Loucy (cell line): ENCODE data around the gene CAB39.

Experiments
- H2AFZ ChIP-seq: fragments of 200-600 bp; sonication (generic); 2 replicates; pipeline ENCODE4 v1.6.0; 2016; ENCODE audit warnings: antibody characterized with exemption, mild to moderate bottlenecking, low read length, moderate library complexity
- H3F3A ChIP-seq: fragments of 200-600 bp; 2 replicates; pipeline ENCODE4 v1.6.0; 2016; ENCODE audit warnings: antibody characterized with exemption, low read depth, mild to moderate bottlenecking
- H3K27me3 ChIP-seq: fragments of 200-600 bp; sonication (generic); 2 replicates; pipeline ENCODE4 v1.6.1; 2014; ENCODE audit warnings: low read length, mild to moderate bottlenecking; ENCODE audit not compliant: insufficient read depth, poor library complexity, severe bottlenecking
- H3K36me3 ChIP-seq: fragments of 200-600 bp; sonication (generic); 2 replicates; pipeline ENCODE4 v1.6.1; 2016; ENCODE audit warnings: low read length; ENCODE audit not compliant: insufficient read depth
- H3K4me1 ChIP-seq: fragments of 200-600 bp; sonication (generic); 2 replicates; pipeline ENCODE4 v1.5.1; 2014; ENCODE audit warnings: low read length, mild to moderate bottlenecking; ENCODE audit not compliant: insufficient read depth, poor library complexity, severe bottlenecking
- H3K4me2 ChIP-seq: fragments of 200-600 bp; sonication (generic); 2 replicates; pipeline ENCODE4 v1.6.0; 2014; ENCODE audit warnings: antibody characterized with exemption, low read length, low read depth, mild to moderate bottlenecking; ENCODE audit not compliant: poor library complexity, severe bottlenecking
- H3K4me3 ChIP-seq: fragments of 200-600 bp; sonication (generic); 2 replicates; pipeline ENCODE4 v1.5.1; 2014; ENCODE audit warnings: low read length, mild to moderate bottlenecking, mixed read lengths; ENCODE audit not compliant: poor library complexity, severe bottlenecking
- H3K79me2 ChIP-seq: fragments of 200-600 bp; sonication (generic); 2 replicates; pipeline ENCODE4 v1.6.1; 2014; ENCODE audit warnings: low read length; ENCODE audit not compliant: insufficient read depth
- H3K9ac ChIP-seq: fragments of 200-600 bp; sonication (generic); 2 replicates; pipeline ENCODE4 v1.6.0; 2014; ENCODE audit warnings: mild to moderate bottlenecking, low read depth, low read length, moderate library complexity; ENCODE audit not compliant: poor library complexity, severe bottlenecking
- H3K9me2 ChIP-seq: fragments of 200-600 bp; sonication (generic); replicated peaks from 2 replicates; pipeline ENCODE4 v1.6.1; 2016; ENCODE audit warnings: low read depth, low read length, mixed read lengths
- H3K9me3 ChIP-seq: fragments of 200-600 bp; sonication (generic); 2 replicates; pipeline ENCODE4 v1.6.1; 2014; ENCODE audit warnings: mild to moderate bottlenecking, antibody characterized with exemption, low read length, low read depth; ENCODE audit not compliant: insufficient read depth
- H4K20me1 ChIP-seq: fragments of 200-600 bp; sonication (generic); 2 replicates; pipeline ENCODE4 v1.6.0; 2014; ENCODE audit warnings: antibody characterized with exemption, low read length, mild to moderate bottlenecking; ENCODE audit not compliant: insufficient read depth, poor library complexity, severe bottlenecking
- EZH2phosphoT487 ChIP-seq: fragments of 200-600 bp; IDR thresholded peaks from 2 replicates; pipeline ENCODE4 v1.6.1; 2018; ENCODE audit warnings: antibody characterized with exemption, mild to moderate bottlenecking, moderate library complexity, borderline replicate concordance
- TF ChIP-seq, protein P1 (sequence below): fragments of 200-600 bp; sonication (generic); conservative IDR thresholded peaks from 2 replicates; pipeline ENCODE4 v1.5.1; 2014; ENCODE audit warnings: mild to moderate bottlenecking, antibody characterized with exemption, low read length

The CAB39 gene

DNA sequence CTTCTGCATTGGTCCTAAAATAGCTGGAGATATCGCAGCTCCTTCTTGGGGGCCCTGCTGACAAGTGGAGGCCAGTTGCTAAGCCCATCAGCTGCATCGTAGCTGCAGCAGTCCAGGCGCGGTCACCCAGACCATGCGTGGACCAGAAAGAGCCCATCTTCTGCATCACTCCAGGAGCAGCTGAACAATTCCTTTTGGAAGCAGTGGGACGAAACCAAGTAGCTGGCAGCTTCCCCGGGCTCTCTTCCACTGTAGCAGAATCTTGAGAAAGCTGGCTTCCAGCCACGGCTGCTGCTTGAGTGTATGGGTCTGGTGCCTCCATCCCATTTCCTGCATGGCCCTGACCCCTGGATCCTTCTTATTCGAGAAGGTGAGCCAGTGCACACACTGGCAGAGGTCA, 22.2 kb upstream of the CAB39 start:
- Histone ChIP-seq H3F3A (no peaks in the 10 kb centered on the region), H4K20me1 (no peaks in the 10 kb centered on the region), H3K36me3 (no peaks in the 10 kb centered on the region), H2AFZ (no peak overlapping the region), H3K4me1 (no peaks in the 10 kb centered on the region), H3K9me3 (no peaks in the 10 kb centered on the region), H3K79me2 (no peaks in the 10 kb centered on the region), H3K4me2 (no peak overlapping the region), H3K9me2 (no peaks in the 10 kb centered on the region), H3K4me3 (no peak overlapping the region), H3K9ac (no peak overlapping the region), H3K27me3 (no peaks in the 10 kb centered on the region)
- no peak for TF ChIP-seq EZH2phosphoT487
- TF ChIP-seq, protein P1, sequence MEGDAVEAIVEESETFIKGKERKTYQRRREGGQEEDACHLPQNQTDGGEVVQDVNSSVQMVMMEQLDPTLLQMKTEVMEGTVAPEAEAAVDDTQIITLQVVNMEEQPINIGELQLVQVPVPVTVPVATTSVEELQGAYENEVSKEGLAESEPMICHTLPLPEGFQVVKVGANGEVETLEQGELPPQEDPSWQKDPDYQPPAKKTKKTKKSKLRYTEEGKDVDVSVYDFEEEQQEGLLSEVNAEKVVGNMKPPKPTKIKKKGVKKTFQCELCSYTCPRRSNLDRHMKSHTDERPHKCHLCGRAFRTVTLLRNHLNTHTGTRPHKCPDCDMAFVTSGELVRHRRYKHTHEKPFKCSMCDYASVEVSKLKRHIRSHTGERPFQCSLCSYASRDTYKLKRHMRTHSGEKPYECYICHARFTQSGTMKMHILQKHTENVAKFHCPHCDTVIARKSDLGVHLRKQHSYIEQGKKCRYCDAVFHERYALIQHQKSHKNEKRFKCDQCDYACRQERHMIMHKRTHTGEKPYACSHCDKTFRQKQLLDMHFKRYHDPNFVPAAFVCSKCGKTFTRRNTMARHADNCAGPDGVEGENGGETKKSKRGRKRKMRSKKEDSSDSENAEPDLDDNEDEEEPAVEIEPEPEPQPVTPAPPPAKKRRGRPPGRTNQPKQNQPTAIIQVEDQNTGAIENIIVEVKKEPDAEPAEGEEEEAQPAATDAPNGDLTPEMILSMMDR: no peak

DNA sequence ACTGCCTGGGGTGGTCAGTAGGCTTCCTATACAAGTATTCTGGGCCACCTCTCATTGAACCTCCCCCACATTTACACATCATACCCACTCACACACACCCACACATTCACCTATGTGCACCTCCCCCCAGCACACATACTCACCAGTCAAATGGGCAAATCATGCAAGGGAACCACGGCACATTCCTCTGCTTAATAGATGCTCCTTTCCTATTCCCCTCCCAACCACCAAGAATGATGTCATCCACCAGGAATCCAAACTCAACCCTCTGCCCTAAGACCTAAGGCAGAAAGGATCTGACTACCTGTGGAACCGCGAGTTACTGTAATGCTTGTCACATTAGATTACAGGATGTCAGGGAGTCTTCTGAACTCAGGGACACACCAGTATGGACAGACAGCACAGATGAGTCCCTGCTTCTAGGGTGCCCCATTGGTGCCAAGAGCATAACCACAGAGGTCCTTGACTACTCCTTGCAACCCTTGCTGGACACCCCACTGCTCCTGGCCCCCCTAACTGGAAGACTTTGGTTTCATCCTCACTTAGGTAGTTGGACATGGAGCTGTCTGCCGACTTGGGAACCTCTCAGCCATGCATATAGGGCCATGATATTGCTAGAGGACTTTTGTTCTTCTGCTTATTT, 21.5 kb upstream of the CAB39 start:
- Histone ChIP-seq H3K4me3 (no peak overlapping the region), H2AFZ (no peak overlapping the region), H3K4me1 (no peaks in the 10 kb centered on the region), H3K36me3 (no peaks in the 10 kb centered on the region), H3K9ac (no peak overlapping the region), H3K4me2 (no peak overlapping the region), H3K79me2 (no peaks in the 10 kb centered on the region), H4K20me1 (no peaks in the 10 kb centered on the region), H3K9me2 (no peaks in the 10 kb centered on the region), H3F3A (no peaks in the 10 kb centered on the region), H3K9me3 (no peaks in the 10 kb centered on the region), H3K27me3 (no peaks in the 10 kb centered on the region)
- TF ChIP-seq, protein P1: no peak
- TF ChIP-seq EZH2phosphoT487: no peak

DNA sequence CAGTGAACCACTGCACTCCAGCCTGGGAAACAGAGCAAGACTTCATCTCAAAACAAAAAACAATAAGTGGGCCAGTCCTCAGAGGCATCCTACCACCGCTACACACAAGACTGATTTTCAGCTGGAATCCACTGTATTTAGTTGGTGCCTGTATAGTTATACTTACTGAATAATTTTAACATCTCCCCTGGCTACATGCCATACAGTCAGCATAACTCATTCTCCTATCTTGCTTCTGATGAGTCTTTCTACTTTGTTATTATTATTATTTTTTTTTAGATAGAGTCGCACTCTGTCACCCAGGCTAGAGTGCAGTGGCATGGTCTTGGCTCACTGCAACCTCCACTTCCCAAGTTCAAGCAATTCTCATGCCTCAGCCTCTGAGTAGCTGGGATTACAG, 19.9 kb upstream of the CAB39 start:
- Histone ChIP-seq H3K4me3 (no peak overlapping the region), H2AFZ (no peak overlapping the region), H4K20me1 (no peaks in the 10 kb centered on the region), H3K4me1 (no peaks in the 10 kb centered on the region), H3K79me2 (no peaks in the 10 kb centered on the region), H3K9me2 (no peaks in the 10 kb centered on the region), H3K4me2 (no peak overlapping the region), H3F3A (no peaks in the 10 kb centered on the region), H3K36me3 (no peaks in the 10 kb centered on the region), H3K9ac (no peak overlapping the region), H3K27me3 (no peaks in the 10 kb centered on the region), H3K9me3 (no peaks in the 10 kb centered on the region)
- no peak for TF ChIP-seq EZH2phosphoT487
- TF ChIP-seq, protein P1: no peak
